GM19351 (cell line): ENCODE data around the gene TMPRSS11A.

Experiments
- ATAC-seq: cut with Tn5 transposase; IDR thresholded peaks from one replicate; pipeline ENCODE4 v1.9.1; 2021; ENCODE audit warnings: mild to moderate bottlenecking, moderate library complexity; ENCODE audit not compliant: unreplicated experiment

TMPRSS11A gene, protein sequence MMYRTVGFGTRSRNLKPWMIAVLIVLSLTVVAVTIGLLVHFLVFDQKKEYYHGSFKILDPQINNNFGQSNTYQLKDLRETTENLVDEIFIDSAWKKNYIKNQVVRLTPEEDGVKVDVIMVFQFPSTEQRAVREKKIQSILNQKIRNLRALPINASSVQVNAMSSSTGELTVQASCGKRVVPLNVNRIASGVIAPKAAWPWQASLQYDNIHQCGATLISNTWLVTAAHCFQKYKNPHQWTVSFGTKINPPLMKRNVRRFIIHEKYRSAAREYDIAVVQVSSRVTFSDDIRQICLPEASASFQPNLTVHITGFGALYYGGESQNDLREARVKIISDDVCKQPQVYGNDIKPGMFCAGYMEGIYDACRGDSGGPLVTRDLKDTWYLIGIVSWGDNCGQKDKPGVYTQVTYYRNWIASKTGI

DNA sequence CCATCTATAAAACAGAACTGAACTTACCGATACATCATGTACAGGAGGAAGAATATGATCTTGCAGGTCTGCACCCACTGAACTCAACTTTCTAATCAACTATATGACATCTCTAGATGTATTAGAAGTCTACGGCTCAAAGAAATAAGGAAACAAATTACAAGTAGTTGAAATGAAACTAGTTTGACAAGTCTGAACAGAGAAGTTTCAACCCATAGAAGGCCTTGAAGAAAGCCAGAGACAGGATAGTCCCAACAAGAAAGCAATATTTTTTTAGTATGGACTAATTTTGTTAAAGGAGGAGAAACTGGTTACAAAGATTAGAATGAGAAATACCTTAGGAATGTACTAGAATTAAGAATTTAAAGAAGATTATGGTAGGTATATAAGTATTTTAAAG, at the start of gene TMPRSS11A:
Gene TMPRSS11A (minus strand): TSS at position 138 of the 400 bp plus-strand sequence. CDS start 100 bp downstream, at position 38.
- no peak for ATAC-seq

DNA sequence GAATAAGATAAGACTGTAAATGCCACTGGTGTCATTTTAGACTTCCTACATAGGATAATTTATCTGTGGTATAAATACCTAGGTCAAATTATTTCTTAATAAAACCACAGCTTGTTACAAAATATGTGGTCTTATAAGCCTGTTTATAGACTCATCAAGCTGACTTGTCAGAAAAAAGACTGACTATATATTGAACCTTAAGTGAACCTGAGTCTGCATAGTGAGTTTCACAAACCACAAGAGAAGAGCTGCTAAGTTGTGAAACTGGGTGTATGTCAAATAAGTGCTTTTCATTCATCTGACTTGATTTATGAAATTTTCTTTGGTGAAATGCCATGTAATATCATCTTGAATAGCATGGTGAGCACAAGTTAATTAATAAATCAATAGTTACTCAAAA, 48.4 kb upstream of the TMPRSS11A start:
- no peak for ATAC-seq

DNA sequence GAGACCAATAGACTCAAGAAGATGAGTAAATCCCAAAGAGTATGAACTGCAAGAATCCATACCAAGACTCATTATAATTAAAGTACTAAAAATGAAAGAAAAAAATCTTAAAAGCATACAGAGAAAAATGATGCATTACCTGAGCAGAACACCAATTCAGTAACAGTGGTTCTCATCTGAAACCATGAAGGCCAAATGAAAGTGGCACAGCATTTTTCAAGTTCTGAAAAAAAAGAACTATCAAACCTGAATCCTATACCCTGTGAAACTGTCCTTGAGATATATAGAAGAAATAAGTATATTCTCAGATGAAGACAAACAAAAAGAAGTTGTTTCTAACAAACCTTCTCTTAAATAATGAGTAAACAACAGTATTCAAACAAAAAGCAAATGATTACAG, 39.6 kb upstream of the TMPRSS11A start:
- ATAC-seq = no peak

DNA sequence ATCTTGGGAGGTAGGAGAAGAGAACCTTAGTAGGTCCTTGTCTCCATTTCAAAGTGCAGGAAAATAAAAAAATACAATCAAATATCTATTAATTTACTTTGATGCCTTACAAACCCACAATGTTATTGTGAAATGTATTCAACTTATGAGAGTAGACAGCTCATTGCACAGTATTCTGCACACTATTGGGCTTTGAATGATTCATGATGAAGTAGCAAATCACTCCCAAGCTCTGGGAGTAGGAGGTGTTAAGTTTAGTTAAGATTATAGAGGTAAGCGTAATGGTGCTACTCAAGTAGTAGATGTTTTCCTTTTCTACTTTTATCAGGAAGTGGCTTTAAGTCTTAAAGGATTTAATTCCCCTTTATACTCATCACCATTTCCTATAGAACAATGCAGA, 32.8 kb upstream of the TMPRSS11A start:
- ATAC-seq = no peak

DNA sequence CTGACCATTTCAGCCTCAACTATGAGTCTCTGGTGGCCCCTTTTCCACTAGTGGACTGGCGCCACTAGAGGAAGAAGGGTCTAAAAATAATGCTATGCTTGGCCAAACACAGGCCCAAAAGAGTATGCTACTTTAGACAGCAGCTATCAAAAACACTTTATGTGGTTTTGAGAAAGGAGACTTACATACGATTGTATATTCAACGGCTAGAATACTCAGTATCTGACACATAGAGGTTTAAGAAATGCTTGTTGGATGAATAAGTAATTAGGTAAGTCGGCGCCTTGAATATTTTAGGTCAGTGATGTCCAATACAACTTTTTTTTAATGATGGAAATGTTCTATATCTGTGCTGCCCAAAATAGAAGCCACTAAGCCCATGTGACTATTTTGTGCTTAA, 25.7 kb upstream of the TMPRSS11A start:
- ATAC-seq = no peak

- no peak for ATAC-seq
Observed at GRCh38 chr4:67983333-67983732, 20.0 kb upstream of the TMPRSS11A start.

- ATAC-seq = no peak
Observed at GRCh38 chr4:67980512-67980911, 17.2 kb upstream of the TMPRSS11A start.

- no peak for ATAC-seq
Observed at GRCh38 chr4:67973608-67974007, 10.3 kb upstream of the TMPRSS11A start.

- no peak for ATAC-seq
Observed at GRCh38 chr4:67954890-67955289, 8.4 kb downstream of the TMPRSS11A start.

DNA sequence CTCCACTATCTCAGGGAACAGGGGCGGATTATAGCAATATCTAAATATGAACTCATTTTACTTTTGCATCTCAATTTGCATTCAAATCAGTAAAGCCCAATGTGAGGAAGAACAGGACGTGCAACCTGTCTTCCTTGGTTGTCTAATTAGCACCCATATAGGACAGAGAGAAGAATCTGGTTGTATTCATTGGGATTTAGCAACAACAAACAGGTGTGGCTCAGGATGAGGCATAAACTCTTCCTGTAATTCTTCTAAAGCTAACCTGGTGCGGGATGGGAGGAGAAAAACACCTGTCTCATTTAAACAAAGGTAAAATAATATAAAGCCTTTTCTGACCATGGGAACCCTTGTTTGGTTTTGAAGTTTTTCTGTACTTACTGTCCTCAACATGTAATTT, 22.2 kb downstream of the TMPRSS11A start:
- no peak for ATAC-seq

GRCh38 chr4:67940506-67940905, 22.8 kb downstream of the TMPRSS11A start:
- ATAC-seq = no peak

- ATAC-seq = no peak
Observed at GRCh38 chr4:67939195-67939594, 24.1 kb downstream of the TMPRSS11A start.

- ATAC-seq = peak; percentile 64
Observed at GRCh38 chr4:67935888-67936287, 27.4 kb downstream of the TMPRSS11A start.

DNA sequence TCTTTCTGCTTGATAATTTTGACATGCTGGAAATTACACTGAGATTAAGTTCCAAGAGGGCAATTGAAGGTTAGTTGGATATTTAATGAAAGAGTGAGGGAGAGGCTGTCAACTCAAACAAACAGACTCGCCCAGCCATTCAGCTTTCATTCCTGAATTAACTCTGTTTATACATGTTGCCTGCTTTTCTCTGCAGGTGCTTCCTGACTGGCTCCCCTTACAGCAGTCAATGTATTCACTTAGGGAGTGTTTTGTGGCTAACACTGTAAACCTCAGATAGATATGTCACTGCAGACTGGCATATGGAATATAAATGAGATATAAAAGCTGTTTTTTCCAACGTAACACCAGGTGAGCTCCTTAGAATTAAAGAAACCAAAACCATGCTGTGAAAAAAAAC, 28.7 kb downstream of the TMPRSS11A start:
- no peak for ATAC-seq

DNA sequence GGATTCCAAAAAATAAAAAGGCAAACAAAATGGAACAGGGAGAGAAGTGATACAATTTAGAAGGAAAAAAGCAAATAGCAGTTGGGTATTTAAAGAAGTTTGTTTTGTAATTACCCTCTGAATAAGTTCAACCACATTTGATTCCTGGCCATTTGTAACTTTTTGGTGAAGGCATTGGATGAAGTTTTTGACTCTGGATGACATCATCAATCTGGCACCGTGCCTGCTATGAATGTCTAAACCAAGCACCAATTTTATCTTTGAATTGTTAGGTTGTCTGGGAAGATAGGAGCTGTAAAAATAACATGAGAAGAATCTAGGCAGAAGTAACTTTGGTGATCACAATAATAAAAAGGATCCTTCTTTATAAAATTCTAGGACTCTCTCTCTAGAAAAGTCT, 29.5 kb downstream of the TMPRSS11A start:
- no peak for ATAC-seq

DNA sequence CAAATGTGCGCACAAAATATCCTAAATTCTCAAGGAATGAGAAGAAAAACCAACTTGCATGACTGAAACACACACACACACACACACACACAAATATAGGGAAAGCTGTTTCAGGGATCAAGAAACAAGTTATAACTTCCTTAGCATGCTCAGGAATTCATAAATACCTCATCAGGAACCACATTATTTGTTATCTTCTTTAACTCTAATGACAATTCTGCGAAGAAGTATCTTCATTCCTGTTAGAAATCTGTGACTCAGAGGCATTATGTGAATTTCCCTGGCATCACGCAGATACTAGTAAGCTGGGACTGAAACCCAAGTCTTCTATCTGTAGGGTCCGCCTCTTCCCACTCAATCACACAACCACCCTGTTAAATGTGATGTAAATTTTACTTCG, 30.3 kb downstream of the TMPRSS11A start:
- no peak for ATAC-seq

GRCh38 chr4:67931256-67931655, 32.0 kb downstream of the TMPRSS11A start:
- no peak for ATAC-seq

GRCh38 chr4:67929426-67929825, 33.9 kb downstream of the TMPRSS11A start:
- ATAC-seq = no peak

DNA sequence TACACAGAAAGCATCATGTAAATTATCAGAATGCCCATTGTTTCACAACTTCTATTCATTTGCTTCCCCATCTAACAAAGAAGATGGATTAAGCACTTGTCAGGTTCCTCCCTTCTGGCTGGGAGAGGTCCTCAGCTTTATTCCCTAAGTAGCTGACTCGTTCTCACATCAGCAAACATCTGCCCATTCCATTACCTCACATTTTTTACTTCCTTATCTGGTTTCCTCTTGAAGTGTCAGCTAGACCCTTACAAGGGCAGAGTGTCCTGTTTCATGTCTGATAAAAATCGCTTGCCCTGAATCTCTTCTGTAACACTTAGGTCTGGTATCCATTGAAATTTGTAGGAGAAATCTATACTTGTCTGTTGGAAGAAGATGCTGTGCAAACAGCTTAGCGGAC, 34.7 kb downstream of the TMPRSS11A start:
- ATAC-seq = no peak

DNA sequence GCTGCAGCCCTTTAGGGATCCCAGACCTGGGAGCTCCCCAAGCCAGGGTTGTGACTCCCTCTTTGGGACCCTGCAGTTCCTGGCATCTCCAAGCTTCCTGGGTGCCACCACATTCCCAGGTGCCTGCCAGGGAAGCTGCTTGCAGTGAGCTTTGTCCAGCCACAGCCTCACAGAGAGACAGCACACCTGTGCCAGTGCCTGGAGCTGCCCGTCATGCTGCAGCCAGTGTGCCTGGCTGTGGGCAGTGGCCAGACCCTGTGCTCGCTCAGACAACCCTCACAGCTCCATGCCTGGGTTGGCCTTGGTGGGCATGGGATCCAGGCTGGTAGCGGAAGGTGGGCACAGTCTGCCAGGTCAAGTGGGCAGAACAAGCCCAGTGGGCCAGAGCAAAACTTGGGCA, 36.0 kb downstream of the TMPRSS11A start:
- no peak for ATAC-seq

- ATAC-seq = no peak
Observed at GRCh38 chr4:67926485-67926884, 36.8 kb downstream of the TMPRSS11A start.

DNA sequence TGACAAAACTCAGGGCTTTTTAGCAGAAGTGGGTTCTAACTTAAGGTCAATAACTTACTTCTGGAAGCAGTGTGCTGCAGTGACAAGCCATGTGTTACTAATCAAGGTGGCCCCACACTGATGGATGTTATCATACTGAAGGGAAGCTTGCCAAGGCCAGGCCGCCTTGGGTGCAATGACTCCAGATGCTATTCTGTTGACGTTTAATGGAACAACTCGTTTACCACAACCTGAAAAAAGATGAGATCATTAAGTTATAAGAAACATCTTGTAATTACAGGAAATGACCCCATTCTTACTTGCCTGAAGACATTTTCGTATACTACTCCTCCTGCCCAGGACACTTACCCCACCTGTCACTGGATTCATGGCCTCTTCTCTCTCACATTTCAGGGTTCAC, 40.6 kb downstream of the TMPRSS11A start:
- ATAC-seq = no peak

DNA sequence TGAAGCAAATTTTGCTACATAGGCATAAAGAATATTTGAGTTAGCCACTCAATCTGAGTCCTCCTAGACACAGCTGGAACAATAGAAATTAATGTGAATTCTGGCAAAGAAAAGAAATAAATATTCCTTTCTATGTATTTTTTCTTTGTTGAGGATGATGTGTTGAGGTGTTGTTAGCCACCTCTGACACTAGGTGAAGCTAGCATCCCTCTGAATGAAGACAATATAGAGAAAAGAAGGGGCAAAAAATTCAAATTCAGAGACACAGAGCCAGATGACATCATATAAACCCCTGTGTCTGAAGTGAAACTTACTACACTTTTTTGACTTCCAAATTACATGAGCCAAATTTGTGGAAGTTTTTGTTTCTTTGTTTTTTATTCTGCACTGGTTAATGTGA, 44.9 kb downstream of the TMPRSS11A start:
- ATAC-seq = peak; percentile 51
